Mesothelial cell of epicardium (in vitro differentiated cells): Measurements from ENCODE around the gene CNGA4. TPM values are rescaled to one million over a fixed set of nuclear protein-coding genes. Genes with fewer than 3 reads are reported as not detected.

Source experiments
- DNase-seq, 2 experiments: peaks; one replicate each; pipeline ENCODE4 v3.0.0; 2021; ENCODE audit warnings: low spot score in 2 of 2; ENCODE audit not compliant: unreplicated experiment in 2 of 2
- H3K27ac Mint-ChIP-seq: 2 replicates; pipeline ENCODE4 v1.8.0; 2021; ENCODE audit warnings: mixed read lengths
- H3K27me3 Mint-ChIP-seq: 2 replicates; pipeline ENCODE4 v1.8.0; 2021; ENCODE audit warnings: low read depth, mixed read lengths
- H3K36me3 Mint-ChIP-seq: 2 replicates; pipeline ENCODE4 v1.8.0; 2021; ENCODE audit warnings: mixed read lengths
- H3K4me1 Mint-ChIP-seq: 2 replicates; pipeline ENCODE4 v1.8.0; 2021; ENCODE audit warnings: mixed read lengths
- H3K4me3 Mint-ChIP-seq: 2 replicates; pipeline ENCODE4 v1.8.0; 2021; ENCODE audit warnings: mild to moderate bottlenecking, moderate library complexity, mixed read lengths
- H3K9me3 Mint-ChIP-seq: 2 replicates; pipeline ENCODE4 v1.8.0; 2021; ENCODE audit warnings: mixed read lengths
- CTCF ChIP-seq: fragments of 200-600 bp; sonication (generic); IDR thresholded peaks from one replicate; pipeline ENCODE4 v1.5.0; 2021; ENCODE audit warnings: antibody characterized with exemption; ENCODE audit not compliant: unreplicated experiment
- total RNA-seq: library from RNA; stranded (reverse); gene quantifications from 3 replicates; pipeline ENCODE4 v1.2.1, GENCODE V29; 2021

The CNGA4 gene
- total RNA-seq, 1 donor from 2014 or later: 0.54 TPM

- Mint-ChIP-seq H3K36me3 (peaks cover 4% of the 10 kb centered on the region), H3K27ac (no peak overlapping the region), H3K4me1 (peaks cover 33% of the 10 kb centered on the region), H3K27me3 (no peaks in the 10 kb centered on the region), H3K4me3 (no peak overlapping the region), H3K9me3 (peaks cover 5% of the 10 kb centered on the region)
- no peak for DNase-seq
- no peak for TF ChIP-seq CTCF
These were observed 44.6 kb downstream of the CNGA4 start for GRCh38 chr11:6283453-6284023.

GRCh38 chr11:6284250-6284649, 45.4 kb downstream of the CNGA4 start:
- H3K4me1 Mint-ChIP-seq: peaks cover 41% of the 10 kb centered on the region
- no peak for TF ChIP-seq CTCF
- H3K27ac Mint-ChIP-seq: no peak overlapping the region
- H3K27me3 Mint-ChIP-seq: no peaks in the 10 kb centered on the region
- H3K4me3 Mint-ChIP-seq: no peak overlapping the region
- no peak for DNase-seq
- H3K9me3 Mint-ChIP-seq: peaks cover 5% of the 10 kb centered on the region
- peaks cover 4% of the 10 kb centered on the region for H3K36me3 Mint-ChIP-seq

GRCh38 chr11:6285019-6285418, 46.1 kb downstream of the CNGA4 start:
- H3K4me3 Mint-ChIP-seq: no peak overlapping the region
- H3K4me1 Mint-ChIP-seq: peaks cover 45% of the 10 kb centered on the region
- DNase-seq: no peak
- no peak overlapping the region for H3K27ac Mint-ChIP-seq
- H3K27me3 Mint-ChIP-seq: no peaks in the 10 kb centered on the region
- H3K9me3 Mint-ChIP-seq: peaks cover 5% of the 10 kb centered on the region
- H3K36me3 Mint-ChIP-seq: peaks cover 4% of the 10 kb centered on the region
- TF ChIP-seq CTCF: no peak

Other genes with a start within 250 kb of the CNGA4 start
- 0.09 to 0.11 TPM (median 0.11 TPM) in 3 replicates for gene OR56A4, start 232.1 kb upstream of the CNGA4 start, total RNA-seq
- gene OR56A1, start 208.3 kb upstream of the CNGA4 start, total RNA-seq: 0.09 to 0.20 TPM (median 0.13 TPM) in 3 replicates
- not detected in 3 replicates for gene OR56B4, start 131.4 kb upstream of the CNGA4 start, total RNA-seq
- gene OR52B2, start 68.8 kb upstream of the CNGA4 start, total RNA-seq: not detected in 3 replicates
- not detected in 3 replicates for gene OR52W1, start 39.9 kb upstream of the CNGA4 start, total RNA-seq
- gene C11orf42, start 33.5 kb upstream of the CNGA4 start, total RNA-seq: not detected in 3 replicates
- gene FHIP1B, start 4.5 kb upstream of the CNGA4 start, total RNA-seq: 46.6 to 47.0 TPM (median 46.7 TPM) in 3 replicates
- 3.7 to 4.6 TPM (median 3.8 TPM) in 3 replicates for gene CCKBR, start 20.7 kb downstream of the CNGA4 start, total RNA-seq
- gene CAVIN3, start 81.4 kb downstream of the CNGA4 start, total RNA-seq: 15.3 to 16.4 TPM (median 16.3 TPM) in 3 replicates
- 24.9 to 27.2 TPM (median 27.1 TPM) in 3 replicates for gene SMPD1, start 151.4 kb downstream of the CNGA4 start, total RNA-seq
- gene APBB1, start 180.0 kb downstream of the CNGA4 start, total RNA-seq: 61.7 to 64.2 TPM (median 62.4 TPM) in 3 replicates
- 5.2 to 9.9 TPM (median 9.5 TPM) in 3 replicates for gene HPX, start 201.9 kb downstream of the CNGA4 start, total RNA-seq
- 25.9 to 30.3 TPM (median 26.5 TPM) in 3 replicates for gene TRIM3, start 234.9 kb downstream of the CNGA4 start, total RNA-seq
- gene ARFIP2, start 242.2 kb downstream of the CNGA4 start, total RNA-seq: 72.2 to 73.1 TPM (median 72.3 TPM) in 3 replicates
- gene TIMM10B, start 242.4 kb downstream of the CNGA4 start, total RNA-seq: 34.0 to 37.2 TPM (median 36.4 TPM) in 3 replicates